Panc1 (cell line): Measurements from ENCODE around the gene CCNYL1. TPM values are rescaled to one million over a fixed set of nuclear protein-coding genes. Genes with fewer than 3 reads are reported as not detected.
A peak's percentile ranks its signal among the peaks of the same experiment; 100 is the strongest.

Experiments used
- ATAC-seq: fragments of 200-7000 bp; cut with Tn5 transposase; 2 replicates; pipeline ENCODE4 v1.9.1; 2020; ENCODE audit warnings: mild to moderate bottlenecking, moderate library complexity
- BruUV-seq: library from RNA; stranded (reverse); fragments of 400-500 nt; replicated peaks from 2 replicates; lab custom pipeline; 2021; lab: Mats Ljungman, UMichigan
- CTCF ChIA-PET: fragments of 300-600 bp; sonication (Branson Sonifier 250); formaldehyde crosslinking; loops from one replicate; lab custom pipeline; 2022; ENCODE audit warnings: antibody characterized with exemption; lab: Charles Lee
- POLR2A ChIA-PET: fragments of 300-600 bp; sonication (Branson Sonifier 250); formaldehyde crosslinking; loops from one replicate; lab custom pipeline; 2022; ENCODE audit warnings: antibody characterized with exemption; lab: Charles Lee
- DNase-seq: peaks from one replicate; pipeline ENCODE4 v3.0.0-alpha.2; 2010; ENCODE audit warnings: low read depth, low spot score
- H3K27ac ChIP-seq: 2 replicates; pipeline ENCODE4 v1.5.1; 2011; ENCODE audit warnings: mild to moderate bottlenecking, low read length, inconsistent platforms
- H3K27me3 ChIP-seq: fragments of 200-500 bp; sonication (Bioruptor generic); 2 replicates; pipeline ENCODE4 v1.6.0; 2014; ENCODE audit warnings: low read length, inconsistent platforms; ENCODE audit not compliant: control insufficient read depth, insufficient read depth
- H3K36me3 ChIP-seq: fragments of 200-500 bp; sonication (Bioruptor generic); 2 replicates; pipeline ENCODE4 v1.5.1; 2014; ENCODE audit warnings: inconsistent platforms, mild to moderate bottlenecking, low read length, moderate library complexity; ENCODE audit not compliant: control insufficient read depth, insufficient read depth
- H3K4me1 ChIP-seq: 2 replicates; pipeline ENCODE4 v1.5.1; 2011; ENCODE audit warnings: inconsistent platforms, mild to moderate bottlenecking, low read length, moderate library complexity; ENCODE audit not compliant: control insufficient read depth, insufficient read depth
- H3K4me3 ChIP-seq, 2 experiments: 2 replicates each; pipeline ENCODE4 v1.5.1; 2011 to 2012; ENCODE audit warnings: low read depth in 2 of 2, low read length in 2 of 2, mild to moderate bottlenecking in 2 of 2, inconsistent platforms in 1 of 2, moderate library complexity in 1 of 2
- H3K9me3 ChIP-seq: fragments of 200-500 bp; sonication (Bioruptor generic); 2 replicates; pipeline ENCODE4 v1.5.1; 2014; ENCODE audit warnings: low read depth, mild to moderate bottlenecking, inconsistent platforms, low read length, moderate library complexity; ENCODE audit not compliant: control insufficient read depth, insufficient read depth
- CTCF ChIP-seq: fragments of 450-650 bp; IDR thresholded peaks from 2 replicates; pipeline ENCODE4 v1.5.1; 2017; ENCODE audit warnings: mild to moderate bottlenecking
- POLR2AphosphoS5 ChIP-seq: IDR thresholded peaks from 2 replicates; pipeline ENCODE4 v1.6.1; 2012; ENCODE audit warnings: mild to moderate bottlenecking, low read depth, low read length, moderate library complexity
- REST ChIP-seq, 2 experiments: IDR thresholded peaks; 2 replicates each; pipeline ENCODE4 v1.6.1; 2011 to 2012; ENCODE audit warnings: low read depth in 2 of 2, control low read depth in 1 of 2, low read length in 1 of 2, mild to moderate bottlenecking in 1 of 2, moderate library complexity in 1 of 2; ENCODE audit not compliant: insufficient read depth in 1 of 2
- SIN3A ChIP-seq: IDR thresholded peaks from 2 replicates; pipeline ENCODE4 v1.6.1; 2012; ENCODE audit warnings: low read depth, mild to moderate bottlenecking, low read length, moderate library complexity, borderline replicate concordance; ENCODE audit not compliant: insufficient read depth
- TCF7L2 ChIP-seq: IDR thresholded peaks from 2 replicates; pipeline ENCODE4 v1.6.1; 2011; ENCODE audit warnings: mild to moderate bottlenecking, low read depth, low read length, inconsistent platforms
- in situ Hi-C: cut with HindIII; loops from 2 replicates; pipeline ENCODE4 v1.10.0; 2016; ENCODE audit warnings: low sequenced_read_pairs, low pct_unique_long_range_greater_than_20kb
- intact Hi-C: fragments of 100-400 bp; cut with micrococcal nuclease; formaldehyde crosslinking; loops from one replicate; pipeline ENCODE4 v1.10.0; 2022; ENCODE audit not compliant: unreplicated experiment
- total RNA-seq: library from RNA; stranded (reverse); gene quantifications from one replicate; pipeline ENCODE4 v1.2.1, GENCODE V29; 2021; ENCODE audit not compliant: unreplicated experiment

CCNYL1 gene
- total RNA-seq, 1 experiment from 2014 or later = 31.4 TPM

- CTCF ChIA-PET = no interaction called here
- in situ Hi-C loops = no loop called here
These were observed 59.4 kb downstream of the CCNYL1 start for GRCh38 chr2:207770602-207771404.

DNA sequence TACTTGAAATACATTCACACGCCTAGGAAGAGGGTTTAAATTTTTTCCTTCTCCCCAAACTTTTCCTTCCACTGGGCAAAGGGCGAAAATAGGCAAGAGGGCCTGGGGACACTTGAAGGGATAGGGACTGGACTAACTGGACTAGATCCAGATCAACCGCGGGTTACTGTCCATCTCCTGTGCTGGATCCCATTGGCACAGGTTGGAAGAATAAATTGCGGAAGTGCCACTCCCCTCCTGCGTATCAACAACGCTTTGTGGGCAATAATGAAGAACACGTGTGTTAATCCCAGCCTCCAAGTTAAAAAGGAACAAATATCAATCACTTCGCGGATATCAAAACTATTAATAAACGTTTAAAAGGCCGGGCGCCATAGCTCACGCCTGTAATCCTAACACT is 60.0 kb downstream of the CCNYL1 start:
- intact Hi-C loops = no loop called here
- Histone ChIP-seq H3K27me3 (no peaks in the 10 kb centered on the region), H3K4me3 (no peak overlapping the region), H3K27ac (no peak overlapping the region), H3K4me1 (peaks cover 4% of the 10 kb centered on the region; the same call in 1 of the 2 replicates), H3K9me3 (no peaks in the 10 kb centered on the region), H3K36me3 (no peaks in the 10 kb centered on the region)
- TF ChIP-seq CTCF (no peak), REST (IDR thresholded peaks at IDR 0.05; ENCODE audit: insufficient read depth in 1 of 2, low read depth in 2 of 2, low read length in 1 of 2) (no peak), TCF7L2 (no peak), SIN3A (no peak), POLR2AphosphoS5 (no peak)
- CTCF ChIA-PET = no interaction called here
- no peak for ATAC-seq
- POLR2A ChIA-PET = no interaction called here
- in situ Hi-C loops = no loop called here
- BruUV-seq = no TSS peak
- DNase-seq = no peak

More at GRCh38 chr2:207770602-207771404, 59.4 kb downstream of the CCNYL1 start:
- no TSS peak for BruUV-seq
- POLR2A ChIA-PET = no interaction called here
- intact Hi-C loops = no loop called here
- H3K9me3 ChIP-seq = no peaks in the 10 kb centered on the region
- no peaks in the 10 kb centered on the region for H3K36me3 ChIP-seq
- H3K27me3 ChIP-seq = no peaks in the 10 kb centered on the region
- ATAC-seq (no peak), DNase-seq (no peak)
- H3K27ac ChIP-seq = peak overlapping the region; percentile 79
- H3K4me3 ChIP-seq = peak overlapping the region; percentile 84; a peak in 3 of 4 replicates
- H3K4me1 ChIP-seq = peaks cover 10% of the 10 kb centered on the region
- TF ChIP-seq REST (IDR thresholded peaks at IDR 0.05; ENCODE audit: insufficient read depth in 1 of 2, low read depth in 2 of 2, low read length in 1 of 2) (no peak), POLR2AphosphoS5 (no peak), SIN3A (no peak), TCF7L2 (no peak), CTCF (no peak)
